ENCODE measurements around the gene MIOX.

- no peak for TF ChIP-seq YY1 (IDR thresholded peaks at IDR 0.05; ENCODE audit: insufficient read depth, insufficient read length)
- no peak for TF ChIP-seq ZNF274 (IDR thresholded peaks at IDR 0.05; ENCODE audit: low read depth, low read length)
Measured at GRCh38 chr22:50465066-50465930, 21.4 kb upstream of the MIOX start.

Data from NT2/D1 (cell line).